HG02852 (cell line): ENCODE results near the gene RC3H1.
"Not testable (repeated sequence)": the region's sequence is repeated elsewhere in the genome, so short reads cannot be mapped to it uniquely, and the experiment has no call there.

Experiments used
- ATAC-seq: cut with Tn5 transposase; IDR thresholded peaks from one replicate; pipeline ENCODE4 v1.9.1; 2021; ENCODE audit warnings: mild to moderate bottlenecking, moderate library complexity; ENCODE audit not compliant: unreplicated experiment

Gene RC3H1

DNA sequence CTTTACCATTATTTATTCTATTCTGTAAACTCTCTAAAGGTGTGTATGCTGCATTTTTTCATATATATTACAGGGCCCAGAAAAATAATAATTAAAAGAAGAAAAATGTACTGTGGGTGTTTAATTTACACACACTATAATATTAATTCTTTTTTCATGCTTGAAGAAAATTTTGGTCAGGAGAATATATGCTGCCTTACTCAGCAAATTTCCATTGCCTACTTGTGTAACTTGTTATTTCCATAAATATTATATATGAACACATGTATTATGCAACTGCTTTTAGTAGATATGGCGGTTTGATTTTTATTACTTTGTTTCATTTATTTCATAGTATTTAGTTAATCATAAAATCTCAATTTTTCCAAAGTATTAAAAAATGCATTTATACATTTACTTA lies 58.7 kb downstream of the RC3H1 start:
- ATAC-seq, result no peak

DNA sequence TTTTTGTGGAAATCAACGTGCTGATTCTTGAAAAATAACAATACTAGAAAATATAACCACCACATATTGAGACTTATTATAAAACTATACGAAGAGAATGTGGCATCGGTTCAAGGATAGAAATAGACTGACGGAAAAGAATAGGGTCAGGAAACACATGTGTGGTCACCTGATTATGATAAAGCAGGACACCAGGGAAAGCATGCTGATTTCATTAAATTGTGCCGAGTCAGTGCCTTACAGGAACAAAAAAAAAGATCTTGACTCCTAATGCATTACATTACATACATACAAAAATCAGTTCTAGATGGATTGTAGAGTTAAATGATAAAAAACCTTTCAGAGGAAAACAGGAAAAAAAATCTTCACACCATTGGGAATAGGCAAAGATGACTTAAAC lies 61.5 kb downstream of the RC3H1 start:
- no peak for ATAC-seq

DNA sequence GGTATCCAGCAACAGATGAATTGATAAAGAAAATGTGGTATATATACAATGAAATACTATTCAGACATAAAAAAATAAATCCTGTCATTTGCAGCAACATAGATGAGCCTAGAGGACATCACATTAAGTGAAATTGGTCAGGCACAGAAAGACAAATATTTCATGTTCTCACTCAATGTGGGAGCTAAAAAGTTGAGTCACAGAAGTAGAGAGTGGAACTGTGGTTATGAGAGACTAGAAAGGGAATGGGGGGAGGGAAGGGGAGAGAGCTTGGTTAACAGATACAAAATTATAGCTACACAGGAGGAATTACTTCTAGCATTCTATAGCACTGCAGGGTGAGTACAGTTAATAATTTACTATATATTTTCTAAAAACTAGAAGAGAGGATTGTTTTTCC lies 68.0 kb downstream of the RC3H1 start:
- ATAC-seq, result no peak

DNA sequence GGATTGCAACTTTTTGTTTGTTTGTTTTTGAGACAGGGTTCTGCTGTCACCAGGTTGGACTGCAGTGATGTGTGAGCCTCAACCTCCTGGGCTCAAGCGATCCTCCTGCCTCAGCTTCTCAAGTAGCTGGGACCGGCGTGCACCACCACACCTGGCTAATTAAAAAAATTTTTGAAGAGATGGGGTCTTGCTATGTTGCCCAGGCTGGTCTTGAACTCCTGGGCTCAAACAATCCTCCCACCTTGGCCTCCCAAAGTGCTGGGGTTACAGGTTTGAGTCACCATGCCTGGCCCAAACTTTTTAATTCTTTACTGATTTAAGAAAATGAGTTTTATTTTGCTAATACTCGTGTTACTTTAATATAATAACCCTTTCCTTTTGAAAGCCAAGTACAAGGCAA lies 73.6 kb downstream of the RC3H1 start:
- ATAC-seq, result no peak

DNA sequence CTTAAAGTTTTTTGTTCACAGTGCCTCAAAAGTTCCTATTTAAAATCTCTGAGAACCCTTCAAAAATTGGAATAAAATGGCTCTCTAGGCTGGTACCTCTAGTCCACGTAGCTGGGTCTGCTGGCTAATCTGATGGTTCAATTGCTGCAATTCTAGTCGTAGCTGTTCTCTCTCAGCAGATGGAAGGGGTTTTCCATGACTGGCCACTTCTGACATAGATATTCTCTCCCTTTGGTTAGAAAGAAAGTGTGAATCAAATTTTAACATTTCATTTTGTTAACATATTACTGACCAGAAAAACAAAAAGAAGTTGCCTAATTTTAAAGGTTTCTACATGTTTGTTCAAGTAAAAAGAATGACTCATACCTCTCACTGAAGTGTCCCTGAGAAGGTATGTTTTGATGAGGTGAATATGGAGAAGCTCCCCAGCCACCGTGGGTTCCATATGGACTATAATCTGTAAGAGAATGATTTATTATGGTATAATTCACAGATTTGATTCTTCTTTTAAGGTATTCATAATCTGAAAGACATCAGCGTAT lies 75.7 kb downstream of the RC3H1 start:
- no peak for ATAC-seq

DNA sequence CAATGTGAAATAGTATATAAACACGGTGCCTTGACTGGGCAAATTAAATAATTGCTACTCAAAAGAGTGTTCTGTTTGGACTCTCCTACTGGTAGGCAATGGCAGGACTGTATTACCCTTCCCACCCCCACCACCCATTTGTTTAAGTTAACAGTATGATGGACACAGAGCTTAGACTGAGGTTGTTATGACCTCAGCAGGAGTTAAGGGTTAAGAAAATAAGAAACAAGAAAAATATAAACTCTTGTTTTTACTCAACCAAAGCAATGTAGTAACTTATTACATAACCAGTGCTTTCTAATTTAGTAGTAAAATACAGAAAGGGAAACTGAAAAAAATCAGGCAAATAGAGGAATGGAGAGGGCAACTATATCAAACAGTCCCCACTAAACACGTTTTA lies 85.1 kb downstream of the RC3H1 start:
- no peak for ATAC-seq

DNA sequence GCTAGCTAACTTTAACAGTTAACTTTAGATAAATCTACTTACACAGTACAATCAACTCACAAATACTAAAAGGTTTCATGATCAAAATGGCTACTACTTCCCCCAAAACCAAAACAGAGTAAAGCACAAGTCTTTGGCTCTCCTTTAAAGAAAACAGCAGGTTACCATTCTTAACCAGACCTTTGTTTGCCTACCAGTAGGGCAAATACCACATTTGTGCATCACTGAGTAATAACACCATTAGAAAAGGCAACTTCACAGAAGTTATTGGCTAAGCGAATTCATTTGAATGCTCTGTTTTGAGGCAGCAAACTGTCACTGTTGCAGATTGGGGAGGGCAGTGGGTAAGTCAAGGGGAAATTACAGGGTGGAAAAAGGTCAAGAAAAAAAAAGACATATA lies 87.7 kb downstream of the RC3H1 start:
- no peak for ATAC-seq

DNA sequence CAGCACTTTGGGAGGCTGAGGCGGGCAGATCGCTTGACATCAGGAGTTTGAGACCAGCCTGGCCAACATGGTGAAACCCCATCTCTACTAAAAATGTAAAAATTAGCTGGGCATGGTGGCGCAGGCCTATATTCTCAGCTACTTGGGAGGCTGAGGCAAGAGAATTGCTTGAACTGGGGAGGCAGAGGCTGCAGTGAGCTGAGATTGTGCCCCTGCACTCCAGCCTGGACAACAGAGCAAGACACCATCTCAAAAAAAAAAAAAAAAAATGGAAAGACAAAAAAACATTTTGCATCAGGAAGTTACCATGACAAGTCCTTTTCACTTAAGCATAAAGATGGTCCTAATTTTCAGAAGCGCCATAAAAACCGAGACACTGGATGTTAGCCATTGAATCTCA lies 91.6 kb downstream of the RC3H1 start:
- ATAC-seq, result not testable (repeated sequence)

DNA sequence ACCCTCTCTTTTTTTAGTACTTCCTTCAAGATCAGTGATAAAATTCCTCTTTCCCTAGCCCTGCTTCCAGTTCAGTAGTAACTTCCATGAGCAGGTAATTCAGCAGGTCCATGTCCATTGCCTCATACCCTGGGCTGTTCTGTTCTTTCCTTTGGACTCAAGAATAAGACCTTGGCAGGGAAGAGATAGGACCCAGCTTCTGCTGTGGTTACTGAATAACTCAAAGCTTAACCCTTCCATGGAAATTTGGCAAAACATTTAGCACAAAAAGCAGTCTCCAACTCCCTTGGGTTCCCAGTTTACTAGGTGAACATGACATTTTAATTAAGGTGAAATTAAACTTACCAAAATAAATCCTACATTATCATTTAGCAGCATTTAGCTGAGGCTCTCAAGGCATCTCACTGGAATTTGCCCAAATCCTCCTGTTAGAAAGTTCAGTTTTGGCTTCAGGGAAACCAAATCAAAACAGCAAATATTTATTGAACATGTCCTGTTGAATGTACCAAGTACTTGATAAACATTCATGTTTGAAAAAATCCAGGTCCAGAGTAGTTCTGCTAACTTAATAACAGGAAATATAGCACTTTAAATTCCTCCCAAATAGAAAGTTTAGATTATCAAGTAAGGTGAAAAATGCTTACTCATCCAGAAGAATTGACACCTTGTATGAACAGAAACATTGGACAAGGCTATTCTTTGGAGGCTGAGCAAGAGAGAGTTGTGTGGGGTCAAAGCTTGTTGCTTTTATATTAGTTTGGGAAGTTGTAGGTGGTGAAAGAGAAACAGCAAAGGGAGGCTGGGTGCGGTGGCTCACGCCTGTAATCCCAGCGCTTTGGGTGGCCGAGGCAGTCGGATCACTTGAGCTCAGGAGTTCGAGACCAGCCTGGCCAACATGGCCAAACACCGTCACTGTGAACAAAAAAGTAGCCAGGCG lies 96.6 kb downstream of the RC3H1 start:
- ATAC-seq, result no peak

DNA sequence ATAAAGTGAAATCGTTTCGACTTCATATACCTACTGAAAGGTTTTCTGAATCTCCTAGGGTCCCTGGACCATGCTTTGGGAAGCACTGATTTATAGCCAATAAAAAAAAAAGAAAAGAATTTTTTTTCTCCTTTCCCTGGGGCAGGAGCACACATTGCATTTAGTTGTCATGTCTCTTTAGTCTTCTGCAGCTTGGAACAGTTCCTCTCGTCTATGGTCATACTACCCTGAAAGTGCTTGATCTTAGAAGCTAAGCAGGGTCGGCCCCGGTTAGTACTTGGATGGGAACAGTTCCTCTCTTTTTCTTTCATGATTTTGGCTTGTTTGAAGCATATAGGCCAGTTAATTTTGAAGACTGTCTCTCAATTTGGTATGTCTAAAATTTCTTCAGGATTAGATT lies 101.3 kb downstream of the RC3H1 start:
- no peak for ATAC-seq

DNA sequence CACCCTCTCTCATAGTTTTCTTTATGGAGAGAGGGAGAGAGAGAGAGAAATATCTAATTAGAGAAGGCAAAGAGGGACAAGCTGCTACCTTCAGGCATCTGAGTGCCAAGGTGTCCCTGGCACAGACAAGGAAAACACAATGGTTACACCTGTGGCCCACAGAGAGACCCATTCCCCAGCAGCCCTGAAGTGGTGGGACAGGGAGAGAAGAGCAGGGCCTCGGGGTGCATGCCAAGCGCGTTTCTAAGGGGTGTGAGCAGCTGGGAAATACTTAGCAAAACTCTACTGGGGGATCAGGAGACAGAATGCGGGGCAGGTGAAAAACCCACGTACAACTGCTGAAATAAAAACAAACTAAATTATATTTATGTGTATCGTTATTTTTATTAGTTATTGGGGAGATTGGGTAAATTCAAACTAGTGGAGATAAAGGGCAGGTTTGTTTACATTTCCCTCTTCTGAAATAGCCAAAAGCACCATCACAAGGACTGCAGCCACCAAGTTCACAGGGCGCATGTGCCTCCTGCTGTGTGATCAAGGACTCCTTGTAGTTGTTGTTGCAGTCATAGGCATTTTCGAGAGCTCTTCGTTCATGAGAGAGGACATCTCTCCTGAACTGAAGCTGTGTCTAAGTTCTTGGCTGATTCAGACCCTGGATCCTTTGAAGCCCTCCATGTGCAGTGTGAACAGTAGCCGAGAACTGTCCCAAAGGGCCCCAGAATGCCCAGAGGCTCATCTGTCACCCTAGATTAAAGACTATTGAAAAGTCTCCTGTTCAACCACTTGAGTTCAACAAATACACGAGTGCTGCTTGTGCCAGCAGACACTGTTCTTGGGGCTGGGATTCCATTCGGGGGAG lies 104.3 kb downstream of the RC3H1 start:
- no peak for ATAC-seq

DNA sequence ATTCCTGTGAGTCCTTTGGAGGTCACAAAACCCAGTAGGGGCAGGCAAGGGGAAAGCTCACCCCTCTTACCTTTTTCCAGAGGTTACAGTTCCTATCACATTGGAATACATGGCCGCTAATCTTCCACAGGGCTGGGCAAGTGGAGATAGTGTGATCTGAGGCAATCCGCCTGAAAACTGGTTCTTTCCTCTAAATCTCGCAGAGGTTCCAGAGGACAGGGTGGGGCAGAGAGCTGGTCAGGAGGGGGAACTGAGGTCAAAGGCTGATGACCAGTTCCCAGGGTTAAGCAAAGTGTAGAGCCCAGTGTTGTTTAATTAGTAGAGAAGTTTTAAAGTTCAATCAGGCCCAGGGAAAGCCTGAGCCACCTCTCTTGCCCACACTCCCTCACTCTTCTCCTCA lies 105.0 kb downstream of the RC3H1 start, which contains the start of gene SERPINC1:
Gene SERPINC1 (minus strand): TSS at position 179 of the 400 bp plus-strand sequence. CDS start 68 bp downstream, at position 111.
- ATAC-seq, result no peak

DNA sequence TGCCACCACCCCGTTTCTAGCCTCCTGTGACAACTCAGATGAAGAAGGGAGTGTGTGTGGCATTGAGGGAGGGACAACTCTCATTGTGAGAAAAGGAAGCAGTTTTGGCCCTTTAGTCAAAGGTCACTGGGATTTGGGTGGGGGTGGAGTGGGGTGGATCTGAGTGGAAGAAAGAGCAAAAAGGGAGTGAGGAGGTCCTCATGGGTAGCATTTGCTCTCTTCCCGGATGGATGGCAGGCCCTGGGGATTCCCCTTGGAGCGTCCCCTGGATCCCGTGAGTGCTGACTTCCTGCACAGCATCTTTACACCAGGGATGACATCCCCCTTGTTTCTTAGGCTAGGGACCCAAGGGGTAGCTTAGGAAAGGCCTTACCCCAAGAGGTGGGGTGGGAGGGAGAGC lies 105.5 kb downstream of the RC3H1 start:
- ATAC-seq, result no peak

DNA sequence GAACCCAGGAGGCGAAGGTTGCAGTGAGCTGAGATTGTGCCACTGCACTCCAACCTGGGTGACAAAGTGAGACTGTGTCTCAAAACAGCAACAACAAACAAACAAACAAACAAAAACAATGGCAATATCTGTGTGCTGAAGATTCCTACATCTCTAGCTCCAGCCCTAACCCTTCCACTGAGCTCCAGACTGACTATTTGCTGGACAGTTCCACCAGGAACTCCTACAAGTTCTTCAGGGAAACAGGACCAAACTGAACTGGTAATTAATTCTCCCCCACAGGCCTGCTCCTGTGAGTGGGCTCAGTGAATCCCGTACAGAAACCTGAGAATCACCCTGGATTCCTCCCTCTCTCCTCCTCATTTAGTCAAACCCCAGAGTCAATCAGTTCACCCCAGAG lies 106.6 kb downstream of the RC3H1 start:
- no peak for ATAC-seq

DNA sequence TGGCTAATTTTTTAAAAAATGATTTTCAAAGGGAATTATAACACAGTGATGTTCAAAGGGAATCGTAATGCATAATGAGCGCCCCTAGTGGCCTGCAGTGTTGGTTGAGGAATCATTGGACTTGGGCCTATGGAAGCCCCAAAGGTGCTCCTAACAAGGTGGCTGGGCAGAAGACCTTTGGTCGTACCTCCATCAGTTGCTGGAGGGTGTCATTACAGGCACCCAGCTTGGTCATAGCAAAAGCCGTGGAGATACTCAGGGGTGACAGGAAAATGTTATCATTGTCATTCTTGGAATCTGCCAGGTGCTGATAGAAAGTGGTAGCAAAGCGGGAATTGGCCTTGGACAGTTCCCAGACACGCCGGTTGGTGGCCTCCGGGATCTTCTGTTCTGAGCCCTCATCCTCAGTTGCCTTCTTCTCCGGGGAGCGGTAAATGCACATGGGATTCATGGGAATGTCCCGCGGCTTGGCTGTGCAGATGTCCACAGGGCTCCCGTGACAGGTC lies 107.7 kb downstream of the RC3H1 start:
- ATAC-seq, result no peak

DNA sequence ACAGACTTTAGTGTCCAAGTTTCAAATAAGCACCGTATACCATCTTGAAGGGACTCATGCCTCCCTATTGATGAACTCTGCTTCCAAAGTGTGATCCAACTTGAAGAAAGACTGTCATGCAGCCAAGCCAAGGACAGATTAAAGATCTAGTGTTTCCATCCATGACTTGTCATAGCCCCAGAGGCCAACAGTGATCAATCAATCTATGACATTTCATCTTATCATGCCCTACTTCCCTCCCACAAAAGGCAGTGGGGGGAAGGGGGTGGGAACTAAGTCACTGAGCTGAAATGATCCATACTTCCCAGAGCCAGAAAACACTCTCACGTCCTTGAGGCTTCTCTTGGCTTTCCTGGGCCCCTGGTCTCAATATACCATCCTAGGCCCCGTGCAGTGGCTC lies 109.0 kb downstream of the RC3H1 start:
- no peak for ATAC-seq

DNA sequence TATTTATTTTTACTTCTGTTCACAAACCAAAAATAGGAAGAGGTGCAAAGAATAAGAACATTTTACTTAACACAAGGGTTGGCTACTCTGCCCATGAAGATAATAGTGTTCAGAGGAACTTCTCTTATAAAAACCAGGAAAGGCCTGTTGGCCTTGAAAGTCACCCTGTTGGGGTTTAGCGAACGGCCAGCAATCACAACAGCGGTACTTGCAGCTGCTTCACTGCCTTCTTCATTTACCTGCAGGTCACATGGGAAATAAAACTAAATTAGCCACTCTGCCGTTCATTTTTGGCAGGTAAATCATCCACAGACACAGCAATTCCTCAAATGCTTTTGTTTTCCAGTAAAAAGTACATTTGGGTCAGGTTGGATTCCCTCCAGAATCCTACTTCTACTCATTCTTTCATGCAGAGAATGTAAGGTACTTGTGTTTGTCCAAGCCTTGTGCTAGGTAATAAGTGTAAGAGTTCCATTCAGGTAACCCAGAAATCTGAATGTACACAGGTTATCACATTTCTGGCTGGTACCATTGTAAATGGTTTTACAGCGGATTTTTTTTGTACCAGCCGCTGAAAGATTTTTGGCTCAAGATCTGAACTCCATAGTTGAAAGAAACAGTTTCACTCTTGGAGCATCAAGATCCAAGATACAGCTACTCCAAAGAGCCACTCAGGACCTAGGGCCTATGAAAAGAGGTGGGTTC lies 118.2 kb downstream of the RC3H1 start:
- ATAC-seq, result no peak

DNA sequence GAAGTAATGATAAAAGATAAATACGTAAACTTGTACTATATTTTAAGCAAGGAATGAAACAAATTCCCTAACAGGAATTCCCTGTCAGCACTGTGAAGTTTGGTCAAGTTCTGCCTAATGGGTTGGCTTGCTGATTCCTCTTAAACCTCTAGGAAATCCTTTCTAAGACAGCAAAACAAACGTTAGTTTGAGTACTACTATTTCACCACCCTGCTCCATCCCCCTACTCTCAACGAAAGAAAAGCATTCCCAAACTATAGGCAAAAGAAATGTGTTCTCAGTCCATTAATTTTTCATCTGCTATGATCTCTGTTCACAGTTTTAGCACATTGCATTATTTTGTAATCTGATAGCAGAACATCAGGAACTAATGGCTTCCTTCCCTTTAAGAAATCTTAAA lies 121.2 kb downstream of the RC3H1 start:
- no peak for ATAC-seq

DNA sequence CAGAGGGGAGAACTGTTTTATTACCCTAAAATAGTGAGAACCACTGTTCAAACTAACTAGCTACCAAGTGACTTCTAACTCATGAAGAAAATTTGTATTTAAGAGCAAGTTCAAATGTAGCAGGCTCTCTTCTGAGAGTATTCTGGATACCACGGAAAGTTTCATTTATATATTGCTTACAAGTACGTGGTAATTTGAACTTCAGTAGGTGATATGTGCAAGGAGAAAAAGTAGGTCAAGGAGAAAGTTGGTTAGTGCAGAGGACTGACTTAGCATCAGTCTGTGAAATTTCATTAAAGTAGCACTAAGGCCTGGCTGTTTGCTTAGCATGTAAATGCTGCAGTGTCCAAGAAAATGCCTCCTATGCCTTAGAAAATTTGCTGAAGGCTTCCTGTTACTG lies 121.7 kb downstream of the RC3H1 start:
- no peak for ATAC-seq

DNA sequence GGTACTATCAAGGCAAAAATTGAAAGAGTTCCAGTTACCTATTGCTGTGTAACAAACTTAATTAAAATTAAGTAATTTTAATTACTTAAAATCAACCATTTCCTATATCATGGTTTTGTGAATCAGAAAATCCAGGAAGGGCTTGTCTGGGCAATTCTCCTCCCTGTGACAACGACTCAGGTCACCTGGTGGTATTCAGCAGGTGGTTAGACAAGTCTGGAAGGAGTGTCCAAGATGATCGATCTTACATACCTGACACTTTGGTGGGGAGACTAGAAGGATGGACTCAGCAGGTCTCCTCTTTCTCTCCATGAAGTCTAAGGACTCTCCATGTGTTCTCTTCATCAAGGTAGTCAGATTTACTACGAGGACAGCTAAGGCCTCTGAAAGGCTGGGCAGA lies 128.0 kb downstream of the RC3H1 start:
- no peak for ATAC-seq

DNA sequence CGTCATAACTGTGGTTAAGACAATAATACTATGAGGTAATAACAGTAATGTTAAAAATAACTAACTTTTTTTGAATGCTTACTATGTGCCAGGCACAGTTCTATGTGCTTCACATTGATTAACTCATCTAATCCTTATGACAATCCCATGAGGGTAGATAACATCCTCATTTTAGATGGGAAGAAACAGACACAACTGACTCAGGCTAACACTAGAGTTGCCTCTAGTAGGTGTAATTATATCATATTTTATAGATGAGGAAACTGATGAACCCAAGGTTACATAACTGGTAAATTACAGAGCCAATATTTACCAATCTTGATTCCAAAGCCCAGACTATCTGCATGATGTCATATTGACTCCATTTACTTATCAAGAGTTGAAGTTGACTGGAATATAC lies 128.5 kb downstream of the RC3H1 start:
- no peak for ATAC-seq
